NCI-H1694 treated with DMSO at 0.1 percent for 48 hours (cell line): Measurements from ENCODE around the gene CYB5B.

Experiments
- DNase-seq: peaks from one replicate; lab custom pipeline; 2025; lab: John Stamatoyannopoulos, UW

CYB5B gene

GRCh38 chr16:69444873-69445517, 20.6 kb downstream of the CYB5B start:
- DNase-seq, result no peak

GRCh38 chr16:69448470-69449193, 24.2 kb downstream of the CYB5B start:
- peak; percentile 54 for DNase-seq

GRCh38 chr16:69451166-69451565, 26.7 kb downstream of the CYB5B start:
- DNase-seq, result no peak

- no peak for DNase-seq
These were observed 29.5 kb downstream of the CYB5B start for GRCh38 chr16:69453936-69454335.

GRCh38 chr16:69463876-69464275, 39.5 kb downstream of the CYB5B start:
- no peak for DNase-seq

GRCh38 chr16:69465083-69465721, 40.8 kb downstream of the CYB5B start:
- no peak for DNase-seq

GRCh38 chr16:69465881-69466280, 41.5 kb downstream of the CYB5B start:
- DNase-seq, result no peak

GRCh38 chr16:69466547-69466946, 42.1 kb downstream of the CYB5B start:
- DNase-seq, result no peak

- DNase-seq, result no peak
These were observed 42.7 kb downstream of the CYB5B start for GRCh38 chr16:69467080-69467479.

GRCh38 chr16:69467531-69468204, 43.2 kb downstream of the CYB5B start:
- no peak for DNase-seq

- DNase-seq, result no peak
These were observed 45.6 kb downstream of the CYB5B start for GRCh38 chr16:69469807-69470561.

- DNase-seq, result no peak
These were observed 46.7 kb downstream of the CYB5B start for GRCh38 chr16:69471121-69471520.

- DNase-seq, result no peak
These were observed 50.0 kb downstream of the CYB5B start for GRCh38 chr16:69474408-69474807.

GRCh38 chr16:69476920-69477443, 52.6 kb downstream of the CYB5B start:
- no peak for DNase-seq

GRCh38 chr16:69477546-69477945, 53.1 kb downstream of the CYB5B start:
- DNase-seq, result no peak

- no peak for DNase-seq
These were observed 54.3 kb downstream of the CYB5B start for GRCh38 chr16:69478685-69479084.

- DNase-seq, result no peak
These were observed 55.4 kb downstream of the CYB5B start for GRCh38 chr16:69479775-69480174.

GRCh38 chr16:69481901-69482341, 57.5 kb downstream of the CYB5B start:
- DNase-seq, result no peak

GRCh38 chr16:69482410-69482991, 58.1 kb downstream of the CYB5B start:
- peak; percentile 5 for DNase-seq

- no peak for DNase-seq
These were observed 59.2 kb downstream of the CYB5B start for GRCh38 chr16:69483611-69484010.

- no peak for DNase-seq
These were observed 60.9 kb downstream of the CYB5B start for GRCh38 chr16:69485361-69485760.
